GM21526 (cell line): ENCODE data around the gene LPIN1.

Experiments
- ATAC-seq: cut with Tn5 transposase; IDR thresholded peaks from one replicate; pipeline ENCODE4 v1.9.1; 2021; ENCODE audit warnings: moderate library complexity; ENCODE audit not compliant: unreplicated experiment, low FRiP score

The LPIN1 gene

GRCh38 chr2:11876889-11877288, 130.5 kb downstream of the LPIN1 start:
- no peak for ATAC-seq
